Retina (tissue), 1 donor: Measurements from ENCODE around the gene LRRIQ3.
A peak's percentile ranks its signal among the peaks of the same experiment; 100 is the strongest.

Experiments used
- DNase-seq: peaks from one replicate; pipeline ENCODE4 v3.0.0-alpha.2; 2016

The LRRIQ3 gene

DNA sequence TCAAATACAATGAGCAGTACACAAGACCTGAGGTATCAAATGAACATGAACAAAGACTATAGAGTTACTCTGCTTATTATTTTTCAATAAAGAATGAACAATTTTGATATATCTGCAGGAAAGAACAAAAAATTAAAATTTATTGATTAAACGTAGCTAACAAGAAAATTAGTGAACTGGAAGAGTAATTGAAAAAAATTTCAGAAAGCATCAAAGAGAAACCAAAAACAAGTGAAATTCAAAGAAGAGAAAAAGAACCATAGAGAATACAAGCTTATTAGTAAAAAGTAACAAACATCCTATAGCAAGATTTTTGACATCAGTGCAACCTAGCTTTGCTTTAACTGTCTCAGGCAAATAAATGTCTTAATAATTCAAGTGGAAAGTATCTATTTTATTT, 106.6 kb downstream of the LRRIQ3 start:
- no peak for DNase-seq

GRCh38 chr1:74083128-74083527, 114.8 kb downstream of the LRRIQ3 start:
- DNase-seq: no peak

DNA sequence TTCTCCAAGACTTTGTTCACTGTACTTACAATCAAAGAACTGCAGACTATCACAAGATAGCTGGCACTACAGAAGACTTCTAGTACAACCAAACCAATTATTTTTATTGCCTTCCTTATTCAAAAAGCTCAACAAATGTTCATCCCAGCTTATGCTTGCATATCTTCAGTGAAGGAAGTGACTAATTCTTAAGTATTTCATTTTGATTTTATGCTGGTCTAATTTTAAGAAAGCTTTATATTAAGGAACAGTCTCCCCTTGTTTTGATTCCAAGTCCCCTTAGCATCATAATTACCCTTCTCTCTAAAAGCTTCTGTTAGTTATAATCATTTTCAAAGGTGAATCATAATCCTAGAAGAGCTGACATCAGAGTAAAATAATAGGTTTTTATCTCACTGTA, 132.9 kb downstream of the LRRIQ3 start:
- no peak for DNase-seq

- DNase-seq: no peak
Measured at GRCh38 chr1:74057719-74058118, 140.3 kb downstream of the LRRIQ3 start.

DNA sequence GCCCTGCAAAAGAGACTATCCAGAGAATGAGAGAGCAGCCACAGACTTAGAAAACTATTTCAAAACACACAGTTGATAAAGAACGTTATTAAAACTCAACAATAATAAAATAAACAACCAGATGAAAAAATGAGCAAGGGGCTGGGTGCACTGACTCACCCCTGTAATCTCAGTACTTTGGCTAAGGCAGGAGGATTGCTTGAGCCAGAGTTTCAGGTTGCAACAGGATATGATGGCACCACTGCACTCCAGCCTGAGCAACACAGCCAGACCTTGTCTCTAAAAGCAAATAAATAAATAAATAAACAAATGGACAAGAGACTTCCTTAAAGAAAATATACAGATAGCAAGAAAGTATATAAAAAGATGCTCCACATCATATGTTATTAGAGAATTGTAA, 144.6 kb downstream of the LRRIQ3 start:
- DNase-seq: no peak

DNA sequence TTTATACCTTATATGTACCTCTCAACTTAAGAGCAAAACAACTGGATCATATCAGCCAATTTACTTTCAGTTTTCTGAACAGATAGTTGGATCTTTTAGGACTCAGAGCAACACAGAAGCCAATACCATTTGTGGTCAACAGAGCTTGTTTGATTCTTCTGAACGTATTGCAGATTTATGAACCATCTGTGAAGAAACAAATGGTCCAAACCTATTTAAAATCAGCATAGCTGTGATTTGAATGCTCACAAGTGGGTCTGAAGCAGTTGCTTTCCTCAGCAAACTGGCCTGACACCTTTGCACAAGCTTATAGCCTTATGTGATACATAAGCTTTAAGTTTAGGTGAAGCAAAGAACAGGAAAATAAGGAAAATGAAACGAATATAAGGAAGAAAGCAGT, 147.6 kb downstream of the LRRIQ3 start:
- no peak for DNase-seq

DNA sequence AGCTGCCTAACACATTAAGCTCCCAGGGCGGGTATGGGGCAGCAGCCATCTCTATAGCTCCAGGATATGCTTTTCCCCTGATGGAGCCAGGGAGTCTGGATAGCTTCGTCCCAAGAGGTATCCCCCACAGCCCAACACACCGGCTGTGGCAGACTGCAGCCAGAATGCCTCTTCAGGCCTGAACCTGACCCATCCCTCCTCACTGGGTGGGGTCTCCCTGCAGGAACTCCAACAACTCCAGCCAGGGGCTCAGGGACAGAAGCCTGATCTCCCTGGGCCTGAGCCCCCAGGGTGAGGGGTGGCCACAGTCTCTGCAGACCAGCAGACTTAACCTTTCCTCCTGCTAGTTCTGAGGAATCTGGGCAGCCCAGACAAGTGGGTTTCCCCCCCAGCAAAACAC, 159.9 kb downstream of the LRRIQ3 start:
- DNase-seq: no peak

- DNase-seq: no peak
Measured at GRCh38 chr1:74012583-74012982, 185.4 kb downstream of the LRRIQ3 start.

GRCh38 chr1:74011736-74012135, 186.2 kb downstream of the LRRIQ3 start:
- no peak for DNase-seq

- no peak for DNase-seq
Measured at GRCh38 chr1:74010206-74010605, 187.8 kb downstream of the LRRIQ3 start.

- no peak for DNase-seq
Measured at GRCh38 chr1:74005533-74005932, 192.4 kb downstream of the LRRIQ3 start.

DNA sequence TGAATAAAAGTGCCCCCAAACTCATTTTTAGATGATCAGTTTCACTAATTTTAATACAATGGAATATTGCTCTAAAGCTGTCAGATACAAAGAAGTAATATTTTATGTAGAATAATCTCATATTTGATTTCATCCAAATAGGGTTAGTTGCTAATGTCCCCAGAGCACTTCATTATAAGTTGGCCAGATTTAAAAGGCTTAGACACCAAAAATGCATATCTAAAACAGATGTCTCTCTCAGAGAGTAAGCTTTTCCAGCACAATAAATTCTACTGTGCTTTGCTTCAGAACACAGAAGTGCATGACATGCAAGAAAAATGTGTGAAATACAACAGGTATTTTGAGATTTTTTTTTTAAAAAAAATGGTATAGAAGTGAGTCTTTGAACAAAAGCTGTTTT, 194.2 kb downstream of the LRRIQ3 start:
- no peak for DNase-seq

- DNase-seq: peak; percentile 27
Measured at GRCh38 chr1:73998348-73998959, 199.5 kb downstream of the LRRIQ3 start.

DNA sequence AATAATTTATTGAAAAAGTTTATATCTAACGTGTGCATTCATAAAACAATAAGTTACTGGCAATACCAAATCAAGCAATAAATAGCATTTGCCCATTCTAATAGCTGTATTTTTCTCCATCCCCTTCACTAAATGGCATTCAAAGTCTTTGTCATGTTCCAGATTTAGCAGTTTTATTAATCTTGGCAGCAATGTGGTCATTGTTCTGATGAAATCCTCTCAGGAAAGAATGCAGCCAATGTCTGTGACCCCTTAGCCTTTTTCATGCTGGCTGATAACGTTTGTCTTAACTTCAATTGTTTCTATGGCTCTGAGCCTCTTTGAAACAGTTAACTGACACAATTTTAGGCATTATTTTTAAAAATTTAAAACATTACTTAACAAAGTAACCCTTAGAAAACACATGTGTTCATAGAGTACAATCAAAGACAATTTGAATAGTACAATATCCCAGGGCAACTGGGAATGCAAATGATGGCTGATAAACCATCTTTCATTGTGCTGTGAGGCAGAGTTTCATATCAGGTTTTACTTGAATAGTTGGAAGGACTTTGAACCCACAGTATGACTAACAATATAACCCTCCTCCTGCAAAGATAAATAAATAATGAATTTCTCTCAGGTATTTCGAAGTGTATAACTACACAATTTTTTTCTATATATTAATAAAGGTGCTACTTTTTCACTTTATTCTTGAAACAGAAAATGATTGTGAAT, 217.5 kb downstream of the LRRIQ3 start:
- DNase-seq: peak; percentile 32

- peak; percentile 39 for DNase-seq
Measured at GRCh38 chr1:73979684-73980083, 218.3 kb downstream of the LRRIQ3 start.

GRCh38 chr1:73978964-73979363, 219.0 kb downstream of the LRRIQ3 start:
- DNase-seq: no peak
